Endodermal cell (in vitro differentiated cells): ENCODE data around the gene UTP4. TPM values are rescaled to one million over a fixed set of nuclear protein-coding genes. Genes with fewer than 3 reads are reported as not detected.

Experiments
- DNase-seq: peaks from one replicate; pipeline ENCODE4 v3.0.0-alpha.2; 2017
- H3K27ac ChIP-seq: 2 replicates; pipeline ENCODE4 v1.5.1; 2013; ENCODE audit warnings: mild to moderate bottlenecking, low read depth, low read length, moderate library complexity
- H3K27me3 ChIP-seq: 2 replicates; pipeline ENCODE4 v1.6.1; 2013; ENCODE audit warnings: mild to moderate bottlenecking, low read length, moderate library complexity; ENCODE audit not compliant: insufficient read depth, control insufficient read depth, poor library complexity, severe bottlenecking
- H3K36me3 ChIP-seq: 2 replicates; pipeline ENCODE4 v1.7.0; 2013; ENCODE audit warnings: mild to moderate bottlenecking, low read length, moderate library complexity; ENCODE audit not compliant: control insufficient read depth, insufficient read depth
- H3K4me1 ChIP-seq: one replicate; pipeline ENCODE4 v1.7.0; 2013; ENCODE audit warnings: low read length; ENCODE audit not compliant: control insufficient read depth, insufficient read depth
- H3K4me3 ChIP-seq: 2 replicates; pipeline ENCODE4 v1.5.1; 2013; ENCODE audit warnings: mild to moderate bottlenecking, low read length, moderate library complexity
- H3K9ac ChIP-seq: 2 replicates; pipeline ENCODE4 v1.6.1; 2013; ENCODE audit warnings: mild to moderate bottlenecking, low read length, moderate library complexity; ENCODE audit not compliant: poor library complexity, severe bottlenecking; ENCODE audit errors: extremely low read depth
- H3K9me3 ChIP-seq: 2 replicates; pipeline ENCODE4 v1.6.1; 2013; ENCODE audit warnings: mild to moderate bottlenecking, low read length, moderate library complexity; ENCODE audit not compliant: control insufficient read depth
- H3K27ac Mint-ChIP-seq: 2 replicates; pipeline ENCODE4 v1.8.0; 2020; ENCODE audit warnings: mixed read lengths
- H3K27me3 Mint-ChIP-seq: 2 replicates; pipeline ENCODE4 v1.8.0; 2021; ENCODE audit warnings: mild to moderate bottlenecking, mixed read lengths; ENCODE audit not compliant: insufficient read depth
- H3K36me3 Mint-ChIP-seq: 2 replicates; pipeline ENCODE4 v1.8.0; 2020; ENCODE audit warnings: low read depth, mixed read lengths
- H3K4me1 Mint-ChIP-seq: 2 replicates; pipeline ENCODE4 v1.8.0; 2020; ENCODE audit warnings: mixed read lengths
- H3K4me3 Mint-ChIP-seq: 2 replicates; pipeline ENCODE4 v1.8.0; 2020; ENCODE audit warnings: mild to moderate bottlenecking, moderate library complexity, mixed read lengths
- H3K9me3 Mint-ChIP-seq: 2 replicates; pipeline ENCODE4 v1.8.0; 2020; ENCODE audit warnings: mild to moderate bottlenecking, mixed read lengths
- CTCF ChIP-seq: fragments of 200-600 bp; sonication (generic); conservative IDR thresholded peaks from 2 replicates; pipeline ENCODE4 v1.5.0; 2021; ENCODE audit warnings: antibody characterized with exemption, mild to moderate bottlenecking
- WGBS, 2 experiments: methylation state at CpG; one replicate each; pipeline versions ENCODE4 v1.1.5 to v1.1.7; 2013; ENCODE audit warnings: missing lambda C conversion rate in 2 of 2, mixed read lengths in 1 of 2; ENCODE audit not compliant: insufficient coverage in 1 of 2, insufficient read length in 1 of 2; 5-methylcytosine and 5-hydroxymethylcytosine counted together
- total RNA-seq, 2 donors: library from RNA; stranded (reverse); fragmentation: NEBNext Ultra II Directional in 1 of 2; extraction: Animal tissue kit (Norgen Biotek cat#: 25700) in 1 of 2; gene quantifications; 2 replicates in 1 of 2; 3 replicates in 1 of 2; pipeline ENCODE4 v1.2.1, GENCODE V29; 2021

UTP4 gene
- total RNA-seq, 2 donors from 2014 or later: 44.1 to 45.3 TPM

- Histone ChIP-seq H3K27me3 (no peaks in the 10 kb centered on the region), H3K4me3 (no peak overlapping the region), H3K9me3 (no peaks in the 10 kb centered on the region), H3K36me3 (no peaks in the 10 kb centered on the region), H3K9ac (no peak overlapping the region), H3K27ac (no peak overlapping the region), H3K4me1 (peaks cover 5% of the 10 kb centered on the region)
- peak; percentile 36 for DNase-seq
- Mint-ChIP-seq H3K27me3 (peaks cover 3% of the 10 kb centered on the region), H3K9me3 (no peaks in the 10 kb centered on the region), H3K36me3 (peaks cover 5% of the 10 kb centered on the region), H3K4me3 (no peak overlapping the region), H3K27ac (no peak overlapping the region), H3K4me1 (peaks cover 16% of the 10 kb centered on the region)
- no peak for TF ChIP-seq CTCF
- 54 to 69% methylated on average over 2 of the region's 2 CpGs for WGBS, 2 experiments
Observed at GRCh38 chr16:69084289-69084688, 48.2 kb upstream of the UTP4 start.

GRCh38 chr16:69085032-69085695, 47.3 kb upstream of the UTP4 start:
- no peak overlapping the region for H3K4me3 ChIP-seq
- H3K27me3 ChIP-seq: no peaks in the 10 kb centered on the region
- peaks cover 11% of the 10 kb centered on the region for H3K4me1 ChIP-seq
- 93 to 100% methylated on average over 4 to 5 of the region's 5 CpGs for WGBS, 2 experiments
- H3K27me3 Mint-ChIP-seq: peaks cover 6% of the 10 kb centered on the region
- H3K36me3 ChIP-seq: no peaks in the 10 kb centered on the region
- H3K4me3 Mint-ChIP-seq: no peak overlapping the region
- no peak overlapping the region for H3K27ac Mint-ChIP-seq
- peaks cover 23% of the 10 kb centered on the region for H3K4me1 Mint-ChIP-seq
- DNase-seq: no peak
- H3K9me3 ChIP-seq: no peaks in the 10 kb centered on the region
- H3K36me3 Mint-ChIP-seq: peaks cover 5% of the 10 kb centered on the region
- H3K9me3 Mint-ChIP-seq: no peaks in the 10 kb centered on the region
- H3K9ac ChIP-seq: no peak overlapping the region
- TF ChIP-seq CTCF: no peak
- no peak overlapping the region for H3K27ac ChIP-seq

GRCh38 chr16:69087161-69087581, 45.3 kb upstream of the UTP4 start:
- Mint-ChIP-seq H3K4me3 (no peak overlapping the region), H3K36me3 (peaks cover 5% of the 10 kb centered on the region), H3K4me1 (peaks cover 23% of the 10 kb centered on the region), H3K27me3 (peaks cover 6% of the 10 kb centered on the region), H3K27ac (no peak overlapping the region), H3K9me3 (no peaks in the 10 kb centered on the region)
- H3K9ac ChIP-seq: no peak overlapping the region
- no peaks in the 10 kb centered on the region for H3K36me3 ChIP-seq
- TF ChIP-seq CTCF: no peak
- no peak for DNase-seq
- no peaks in the 10 kb centered on the region for H3K27me3 ChIP-seq
- 88 to 95% methylated on average over 2 to 3 of the region's 3 CpGs for WGBS, 2 experiments
- H3K4me1 ChIP-seq: peaks cover 11% of the 10 kb centered on the region
- H3K27ac ChIP-seq: no peak overlapping the region
- H3K9me3 ChIP-seq: no peaks in the 10 kb centered on the region
- H3K4me3 ChIP-seq: no peak overlapping the region
